Lung microvascular endothelial cell (primary cell): ENCODE measurements around the gene DIAPH3. TPM values are rescaled to one million over a fixed set of nuclear protein-coding genes. Genes with fewer than 3 reads are reported as not detected.

Source experiments
- DNase-seq, 2 donors: peaks; one replicate each; pipeline versions ENCODE4 v3.0.0 to v3.0.0-alpha.2; 2010; ENCODE audit warnings: low read depth in 2 of 2
- total RNA-seq: library from RNA; depleted of rRNA; stranded (reverse); fragments of >200 nt; gene quantifications from 2 replicates; pipeline ENCODE4 v1.2.1, GENCODE V29; 2014

DIAPH3 gene
- total RNA-seq, 1 donor from 2014 or later: 3.0 TPM

- no peak for DNase-seq
Observed at GRCh38 chr13:59782696-59783095, 381.0 kb downstream of the DIAPH3 start.

GRCh38 chr13:59780058-59780457 is 383.7 kb downstream of the DIAPH3 start:
- DNase-seq: no peak

GRCh38 chr13:59776924-59777690 is 386.6 kb downstream of the DIAPH3 start:
- peak in 1 of 2 donors; percentile 74 for DNase-seq

GRCh38 chr13:59774491-59774971 is 389.2 kb downstream of the DIAPH3 start:
- DNase-seq: peak in 1 of 2 donors; percentile 25

GRCh38 chr13:59771272-59771671 is 392.5 kb downstream of the DIAPH3 start:
- DNase-seq: peak; percentile 24 to 44

- DNase-seq: no peak
Observed at GRCh38 chr13:59770451-59770850, 393.3 kb downstream of the DIAPH3 start.

- DNase-seq: no peak
Observed at GRCh38 chr13:59766236-59766635, 397.5 kb downstream of the DIAPH3 start.

- peak in 1 of 2 donors; percentile 16 for DNase-seq
Observed at GRCh38 chr13:59755632-59756290, 408.0 kb downstream of the DIAPH3 start.

- DNase-seq: no peak
Observed at GRCh38 chr13:59754411-59754810, 409.3 kb downstream of the DIAPH3 start.

- DNase-seq: no peak
Observed at GRCh38 chr13:59750860-59751259, 412.9 kb downstream of the DIAPH3 start.

GRCh38 chr13:59748046-59748445 is 415.7 kb downstream of the DIAPH3 start:
- no peak for DNase-seq

GRCh38 chr13:59747529-59747928 is 416.2 kb downstream of the DIAPH3 start:
- peak in 1 of 2 donors; percentile 4 for DNase-seq

GRCh38 chr13:59746291-59746962 is 417.3 kb downstream of the DIAPH3 start:
- DNase-seq: no peak

GRCh38 chr13:59745392-59745788 is 418.3 kb downstream of the DIAPH3 start:
- no peak for DNase-seq

- no peak for DNase-seq
Observed at GRCh38 chr13:59744747-59745391, 418.9 kb downstream of the DIAPH3 start.

GRCh38 chr13:59743195-59743594 is 420.5 kb downstream of the DIAPH3 start:
- no peak for DNase-seq

- no peak for DNase-seq
Observed at GRCh38 chr13:59742467-59742866, 421.3 kb downstream of the DIAPH3 start.

- no peak for DNase-seq
Observed at GRCh38 chr13:59738921-59739320, 424.8 kb downstream of the DIAPH3 start.

- no peak for DNase-seq
Observed at GRCh38 chr13:59734393-59734792, 429.3 kb downstream of the DIAPH3 start.

GRCh38 chr13:59733744-59734143 is 430.0 kb downstream of the DIAPH3 start:
- no peak for DNase-seq

GRCh38 chr13:59730026-59730425 is 433.7 kb downstream of the DIAPH3 start:
- no peak for DNase-seq
